Kidney epithelial cell (primary cell): ENCODE data around the gene NLGN2. TPM values are rescaled to one million over a fixed set of nuclear protein-coding genes. Genes with fewer than 3 reads are reported as not detected.
A peak's percentile ranks its signal among the peaks of the same experiment; 100 is the strongest.

ENCODE experiments used
- DNase-seq: peaks from one replicate; pipeline ENCODE4 v3.0.0-alpha.2; 2010; ENCODE audit warnings: low read depth
- H3K27me3 ChIP-seq: 2 replicates; pipeline ENCODE4 v1.6.0; 2011; ENCODE audit warnings: low read length; ENCODE audit not compliant: control insufficient read depth, insufficient read depth
- H3K36me3 ChIP-seq: 2 replicates; pipeline ENCODE4 v1.5.1; 2011; ENCODE audit warnings: low read length; ENCODE audit not compliant: control insufficient read depth, insufficient read depth
- H3K4me3 ChIP-seq: 2 replicates; pipeline ENCODE4 v1.5.1; 2011; ENCODE audit warnings: low read depth, mild to moderate bottlenecking, control low read depth, low read length
- total RNA-seq: library from RNA; depleted of rRNA; stranded (reverse); fragments of >200 nt; gene quantifications from 2 replicates; pipeline ENCODE4 v1.2.3, GENCODE V29; 2015
- TF ChIP-seq, protein P1 (sequence below): IDR thresholded peaks from 2 replicates; pipeline ENCODE4 v1.5.1; 2011; ENCODE audit warnings: mild to moderate bottlenecking, moderate library complexity, low read length, control low read depth, inconsistent platforms; ENCODE audit not compliant: insufficient read depth, poor library complexity, severe bottlenecking

Gene NLGN2
- total RNA-seq, 1 donor from 2014 or later: 8.4 TPM

DNA sequence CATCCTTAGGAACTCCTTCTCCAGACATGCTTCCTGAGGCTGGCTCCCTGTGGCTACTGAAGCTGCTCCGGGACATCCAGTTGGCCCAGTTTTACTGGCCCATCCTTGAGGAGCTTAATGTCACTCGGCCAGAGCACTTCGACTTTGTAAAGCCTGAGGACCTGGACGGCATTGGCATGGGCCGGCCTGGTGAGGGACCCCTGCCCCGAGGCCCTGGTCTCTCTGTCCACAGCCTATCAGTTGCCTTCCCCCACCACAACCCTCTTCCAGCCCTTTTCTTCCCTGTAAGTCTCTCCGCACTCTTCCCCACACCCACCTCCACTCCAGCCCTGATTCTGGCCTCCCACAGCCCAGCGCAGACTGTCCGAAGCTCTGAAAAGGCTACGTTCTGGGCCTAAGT is 24.7 kb upstream of the NLGN2 start:
- Histone ChIP-seq H3K4me3 (no peak overlapping the region), H3K36me3 (no peaks in the 10 kb centered on the region), H3K27me3 (no peaks in the 10 kb centered on the region)
- no peak for DNase-seq
- TF ChIP-seq, protein P1, sequence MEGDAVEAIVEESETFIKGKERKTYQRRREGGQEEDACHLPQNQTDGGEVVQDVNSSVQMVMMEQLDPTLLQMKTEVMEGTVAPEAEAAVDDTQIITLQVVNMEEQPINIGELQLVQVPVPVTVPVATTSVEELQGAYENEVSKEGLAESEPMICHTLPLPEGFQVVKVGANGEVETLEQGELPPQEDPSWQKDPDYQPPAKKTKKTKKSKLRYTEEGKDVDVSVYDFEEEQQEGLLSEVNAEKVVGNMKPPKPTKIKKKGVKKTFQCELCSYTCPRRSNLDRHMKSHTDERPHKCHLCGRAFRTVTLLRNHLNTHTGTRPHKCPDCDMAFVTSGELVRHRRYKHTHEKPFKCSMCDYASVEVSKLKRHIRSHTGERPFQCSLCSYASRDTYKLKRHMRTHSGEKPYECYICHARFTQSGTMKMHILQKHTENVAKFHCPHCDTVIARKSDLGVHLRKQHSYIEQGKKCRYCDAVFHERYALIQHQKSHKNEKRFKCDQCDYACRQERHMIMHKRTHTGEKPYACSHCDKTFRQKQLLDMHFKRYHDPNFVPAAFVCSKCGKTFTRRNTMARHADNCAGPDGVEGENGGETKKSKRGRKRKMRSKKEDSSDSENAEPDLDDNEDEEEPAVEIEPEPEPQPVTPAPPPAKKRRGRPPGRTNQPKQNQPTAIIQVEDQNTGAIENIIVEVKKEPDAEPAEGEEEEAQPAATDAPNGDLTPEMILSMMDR: no peak

DNA sequence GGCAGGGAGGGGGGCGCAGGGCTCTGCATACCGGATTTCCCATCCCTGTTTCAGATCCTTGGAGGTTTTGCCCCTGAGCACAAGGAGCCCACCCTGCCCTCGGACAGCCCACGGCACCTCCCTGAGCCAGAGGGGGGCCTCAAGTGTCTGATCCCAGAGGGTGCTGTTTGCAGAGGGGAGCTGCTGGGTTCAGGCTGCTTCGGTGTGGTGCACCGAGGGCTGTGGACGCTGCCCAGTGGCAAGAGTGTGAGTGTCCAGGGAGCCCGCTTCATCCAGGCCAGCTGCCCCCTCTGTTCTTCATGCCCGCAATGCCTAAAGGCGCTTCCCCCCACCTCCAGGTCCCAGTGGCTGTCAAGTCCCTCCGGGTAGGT is 24.3 kb upstream of the NLGN2 start:
- H3K36me3 ChIP-seq: no peaks in the 10 kb centered on the region
- H3K4me3 ChIP-seq: no peak overlapping the region
- no peaks in the 10 kb centered on the region for H3K27me3 ChIP-seq

DNA sequence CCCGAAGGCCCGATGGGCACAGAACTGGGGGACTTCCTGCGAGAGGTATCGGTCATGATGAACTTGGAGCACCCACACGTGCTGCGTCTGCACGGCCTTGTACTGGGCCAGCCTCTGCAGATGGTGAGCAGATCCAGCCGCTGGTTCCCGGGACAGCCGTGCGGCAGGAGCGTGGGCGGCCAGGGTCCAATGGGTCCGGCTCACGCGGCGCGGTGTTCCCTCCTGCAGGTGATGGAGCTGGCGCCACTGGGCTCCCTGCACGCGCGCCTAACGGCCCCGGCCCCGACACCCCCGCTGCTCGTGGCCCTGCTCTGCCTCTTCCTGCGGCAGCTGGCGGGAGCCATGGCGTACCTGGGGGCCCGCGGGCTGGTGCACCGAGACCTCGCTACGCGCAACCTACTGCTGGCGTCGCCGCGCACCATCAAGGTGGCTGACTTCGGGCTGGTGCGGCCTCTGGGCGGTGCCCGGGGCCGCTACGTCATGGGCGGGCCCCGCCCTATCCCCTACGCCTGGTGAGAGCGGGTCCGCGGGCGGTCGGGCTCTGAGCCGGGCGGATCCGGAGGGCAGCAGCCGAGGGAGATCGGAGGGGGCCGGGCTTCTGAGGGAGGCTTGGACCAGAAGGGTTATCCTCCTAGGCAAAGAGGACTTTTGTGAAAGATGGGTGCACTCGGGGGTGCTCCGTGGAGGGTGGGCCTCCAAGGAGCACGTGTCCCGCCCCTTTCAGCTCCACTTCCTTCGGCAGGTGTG is 23.7 kb upstream of the NLGN2 start:
- Histone ChIP-seq H3K36me3 (no peaks in the 10 kb centered on the region), H3K4me3 (peak overlapping the region; percentile 28), H3K27me3 (no peaks in the 10 kb centered on the region)
- TF ChIP-seq, protein P1: no peak
- DNase-seq: no peak

More for the DNA sequence above, 24.3 kb upstream of the NLGN2 start:
- TF ChIP-seq, protein P1: no peak
- no peak for DNase-seq

DNA sequence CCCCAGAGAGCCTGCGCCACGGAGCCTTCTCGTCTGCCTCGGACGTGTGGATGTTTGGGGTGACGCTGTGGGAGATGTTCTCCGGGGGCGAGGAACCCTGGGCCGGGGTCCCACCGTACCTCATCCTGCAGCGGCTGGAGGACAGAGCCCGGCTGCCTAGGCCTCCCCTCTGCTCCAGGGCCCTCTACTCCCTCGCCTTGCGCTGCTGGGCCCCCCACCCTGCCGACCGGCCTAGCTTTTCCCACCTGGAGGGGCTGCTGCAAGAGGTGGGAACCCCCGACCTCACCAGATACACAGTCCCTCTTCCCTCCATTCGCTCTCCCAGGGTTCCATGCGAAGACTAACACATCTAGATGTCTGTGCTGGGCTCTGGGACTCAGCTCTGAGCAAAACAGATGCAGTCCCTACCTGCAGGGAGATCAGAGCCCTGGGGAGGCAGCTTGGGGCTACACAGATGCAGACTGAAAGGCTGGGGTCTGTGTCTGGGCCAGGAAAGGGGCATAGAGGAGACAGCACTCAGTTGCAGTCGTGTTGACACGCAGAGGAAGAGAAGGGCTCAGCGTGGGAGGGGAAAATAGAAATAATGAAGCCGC is 23.1 kb upstream of the NLGN2 start:
- no peaks in the 10 kb centered on the region for H3K36me3 ChIP-seq
- peak overlapping the region; percentile 28 for H3K4me3 ChIP-seq
- no peaks in the 10 kb centered on the region for H3K27me3 ChIP-seq
- TF ChIP-seq, protein P1: no peak
- no peak for DNase-seq

- TF ChIP-seq, protein P1: no peak
- peaks cover 1% of the 10 kb centered on the region for H3K36me3 ChIP-seq
- H3K27me3 ChIP-seq: no peaks in the 10 kb centered on the region
- DNase-seq: no peak
- no peak overlapping the region for H3K4me3 ChIP-seq
Measured at GRCh38 chr17:7388856-7389255, 18.8 kb upstream of the NLGN2 start.
